Body of pancreas (tissue), 4 donors: ENCODE data around the gene NINJ1. TPM values are rescaled to one million over a fixed set of nuclear protein-coding genes. Genes with fewer than 3 reads are reported as not detected.
A peak's percentile ranks its signal among the peaks of the same experiment; 100 is the strongest.

Experiments
- ATAC-seq: fragments of 150-250 bp; one replicate; pipeline ENCODE4 v1.9.1; 2016
- DNase-seq, 4 donors: peaks; one replicate each; pipeline ENCODE4 v3.0.0-alpha.2; 2019
- H3K27ac ChIP-seq, 4 donors: fragments of 200-600 bp; sonication (generic); 1 replicate in 3 of 4; 2 replicates in 1 of 4; pipeline versions ENCODE4 v1.5.1 to v1.6.1; 2016 to 2019; ENCODE audit warnings: mild to moderate bottlenecking in 1 of 4, mixed read lengths in 1 of 4, moderate library complexity in 1 of 4
- H3K27me3 ChIP-seq, 2 donors: fragments of 200-600 bp; sonication (generic); one replicate each; pipeline ENCODE4 v1.6.0; 2016; ENCODE audit warnings: mild to moderate bottlenecking in 1 of 2
- H3K36me3 ChIP-seq, 2 donors: fragments of 200-600 bp; sonication (generic); replicated peaks in 1 of 2; 2 replicates each; pipeline ENCODE4 v1.5.1; 2016; ENCODE audit warnings: low read depth in 2 of 2; ENCODE audit not compliant: insufficient read depth in 1 of 2
- H3K4me1 ChIP-seq: fragments of 200-600 bp; sonication (generic); one replicate; pipeline ENCODE4 v1.6.0; 2016
- H3K4me3 ChIP-seq, 2 donors: fragments of 200-600 bp; sonication (generic); 1 replicate in 1 of 2; 2 replicates in 1 of 2; pipeline ENCODE4 v1.5.1; 2016 to 2019
- H3K9me3 ChIP-seq, 3 donors: fragments of 200-600 bp; sonication (generic); 1 replicate in 2 of 3; 2 replicates in 1 of 3; pipeline ENCODE4 v1.5.1; 2016
- CTCF ChIP-seq, 7 experiments: fragments of 450-650 bp in 4 of 7; fragments of 200-600 bp in 3 of 7; sonication (generic) in 3 of 7; IDR thresholded peaks; one replicate each; pipeline ENCODE4 v1.5.1; 2016 to 2019; ENCODE audit warnings: antibody characterized with exemption in 7 of 7
- POLR2A ChIP-seq, 3 donors: fragments of 450-650 bp; IDR thresholded peaks; one replicate each; pipeline ENCODE4 v1.6.1; 2016; ENCODE audit warnings: antibody characterized with exemption in 3 of 3, mild to moderate bottlenecking in 2 of 3
- WGBS, 2 donors: methylation state at CpG; one replicate each; pipeline ENCODE4 v1.1.5; 2017; 5-methylcytosine and 5-hydroxymethylcytosine counted together
- intact Hi-C: fragments of 100-400 bp; cut with DNase I; formaldehyde crosslinking; loops from one replicate; pipeline ENCODE4 v1.15.1; 2023
- total RNA-seq, 2 donors: library from RNA; depleted of rRNA; stranded (reverse); fragments of >200 nt; gene quantifications; one replicate each; pipeline ENCODE4 v1.1.0, GENCODE V29; 2016

Gene NINJ1
- total RNA-seq, 2 donors from 2014 or later, result 32.6 to 32.9 TPM

GRCh38 chr9:93094658-93095204 lies 39.3 kb downstream of the NINJ1 start:
- H3K27me3 ChIP-seq, result no peaks in the 10 kb centered on the region
- DNase-seq (peak; percentile 51 to 71 (median 52)), ATAC-seq (no peak)
- H3K27ac ChIP-seq, result peak overlapping the region; percentile 85 to 96 (median 94)
- no peak overlapping the region for H3K4me3 ChIP-seq
- WGBS, 2 donors, result 57 to 78% methylated on average over 11 of the region's 11 CpGs
- TF ChIP-seq CTCF (IDR thresholded peaks at IDR 0.05) (no peak), POLR2A (IDR thresholded peaks at IDR 0.05) (no peak)
- no peaks in the 10 kb centered on the region for H3K9me3 ChIP-seq
- intact Hi-C loops, result no loop called here
- H3K36me3 ChIP-seq, result no peaks in the 10 kb centered on the region
- H3K4me1 ChIP-seq, result peaks cover 38% of the 10 kb centered on the region

- 67 to 76% methylated on average over 4 to 7 of the region's 7 CpGs for WGBS, 2 donors
- Histone ChIP-seq H3K4me3 (no peak overlapping the region), H3K4me1 (peaks cover 32% of the 10 kb centered on the region), H3K27ac (peak overlapping the region in 3 of 4 donors; percentile 92 to 96 (median 96)), H3K36me3 (no peaks in the 10 kb centered on the region), H3K9me3 (no peaks in the 10 kb centered on the region), H3K27me3 (no peaks in the 10 kb centered on the region)
- intact Hi-C loops, result no loop called here
- ATAC-seq, result no peak
- TF ChIP-seq CTCF (IDR thresholded peaks at IDR 0.05) (no peak), POLR2A (IDR thresholded peaks at IDR 0.05) (no peak)
- no peak for DNase-seq
Observed at GRCh38 chr9:93093877-93094657, 40.0 kb downstream of the NINJ1 start.

- Histone ChIP-seq H3K4me1 (peaks cover 25% of the 10 kb centered on the region), H3K27me3 (no peaks in the 10 kb centered on the region), H3K4me3 (no peak overlapping the region), H3K27ac (peak overlapping the region in 2 of 4 donors; percentile 19 to 92), H3K36me3 (no peaks in the 10 kb centered on the region), H3K9me3 (no peaks in the 10 kb centered on the region)
- peak in 1 of 4 donors; percentile 8 for DNase-seq
- 53 to 60% methylated on average over 6 to 11 of the region's 11 CpGs for WGBS, 2 donors
- intact Hi-C loops, result no loop called here
- no peak for ATAC-seq
- TF ChIP-seq POLR2A (IDR thresholded peaks at IDR 0.05) (no peak), CTCF (IDR thresholded peaks at IDR 0.05) (no peak)
Observed at GRCh38 chr9:93093127-93093876, 40.7 kb downstream of the NINJ1 start.

- H3K4me1 ChIP-seq, result peaks cover 16% of the 10 kb centered on the region
- intact Hi-C loops, result no loop called here
- ATAC-seq (no peak), DNase-seq (peak in 2 of 4 donors; percentile 9 to 10)
- TF ChIP-seq POLR2A (IDR thresholded peaks at IDR 0.05) (no peak), CTCF (IDR thresholded peaks at IDR 0.05) (no peak)
- H3K4me3 ChIP-seq, result no peak overlapping the region
- no peaks in the 10 kb centered on the region for H3K36me3 ChIP-seq
- H3K27me3 ChIP-seq, result no peaks in the 10 kb centered on the region
- WGBS, 2 donors, result 72% methylated on average over 7 of the region's 7 CpGs
- H3K9me3 ChIP-seq, result no peaks in the 10 kb centered on the region
- H3K27ac ChIP-seq, result no peak overlapping the region
Observed at GRCh38 chr9:93092251-93092991, 41.6 kb downstream of the NINJ1 start.
